Suppressor macrophage treated with lipopolysaccharide for 4 hours (primary cell): ENCODE results near the gene SMIM17.
"Not testable (repeated sequence)": the region's sequence is repeated elsewhere in the genome, so short reads cannot be mapped to it uniquely, and the experiment has no call there.

Experiments
- DNase-seq: peaks from one replicate; pipeline ENCODE4 v3.0.0-alpha.2; 2020

SMIM17 gene

GRCh38 chr19:56660381-56661107 lies 17.6 kb downstream of the SMIM17 start:
- no peak for DNase-seq

- DNase-seq: no peak
Observed at GRCh38 chr19:56661248-56661647, 18.3 kb downstream of the SMIM17 start.

GRCh38 chr19:56663931-56664500 lies 21.1 kb downstream of the SMIM17 start:
- DNase-seq: no peak

- DNase-seq: no peak
Observed at GRCh38 chr19:56664511-56664910, 21.6 kb downstream of the SMIM17 start.

- DNase-seq: no peak
Observed at GRCh38 chr19:56667311-56667870, 24.4 kb downstream of the SMIM17 start.

GRCh38 chr19:56668676-56669075 lies 25.7 kb downstream of the SMIM17 start:
- no peak for DNase-seq

- no peak for DNase-seq
Observed at GRCh38 chr19:56670401-56670960, 27.5 kb downstream of the SMIM17 start.

GRCh38 chr19:56670961-56671612 lies 28.1 kb downstream of the SMIM17 start:
- DNase-seq: no peak

- DNase-seq: peak; percentile 90
Observed at GRCh38 chr19:56671613-56671994, 28.6 kb downstream of the SMIM17 start, which contains the start of gene ZNF835. Gene ZNF835 (minus strand): TSS chr19:56671757. CDS start chr19:56665198, 6,559 bp downstream.

GRCh38 chr19:56672610-56673009 lies 29.7 kb downstream of the SMIM17 start:
- DNase-seq: not testable (repeated sequence)

- no peak for DNase-seq
Observed at GRCh38 chr19:56678205-56678604, 35.2 kb downstream of the SMIM17 start.

GRCh38 chr19:56681702-56682101 lies 38.7 kb downstream of the SMIM17 start:
- DNase-seq: no peak

GRCh38 chr19:56683116-56683515 lies 40.2 kb downstream of the SMIM17 start:
- no peak for DNase-seq

- DNase-seq: no peak
Observed at GRCh38 chr19:56687031-56687430, 44.1 kb downstream of the SMIM17 start.

- DNase-seq: no peak
Observed at GRCh38 chr19:56689198-56689597, 46.2 kb downstream of the SMIM17 start.

GRCh38 chr19:56690670-56691069 lies 47.7 kb downstream of the SMIM17 start:
- DNase-seq: no peak

- no peak for DNase-seq
Observed at GRCh38 chr19:56692206-56692895, 49.4 kb downstream of the SMIM17 start.

- DNase-seq: no peak
Observed at GRCh38 chr19:56699552-56699951, 56.6 kb downstream of the SMIM17 start.

GRCh38 chr19:56701895-56702294 lies 58.9 kb downstream of the SMIM17 start:
- DNase-seq: no peak

- no peak for DNase-seq
Observed at GRCh38 chr19:56705939-56706338, 63.0 kb downstream of the SMIM17 start.
